HG03432 (cell line): ENCODE results near the gene SLFN12L.
"Not testable (repeated sequence)": the region's sequence is repeated elsewhere in the genome, so short reads cannot be mapped to it uniquely, and the experiment has no call there.

Source experiments
- ATAC-seq: cut with Tn5 transposase; IDR thresholded peaks from one replicate; pipeline ENCODE4 v1.9.1; 2021; ENCODE audit warnings: mild to moderate bottlenecking, moderate library complexity; ENCODE audit not compliant: unreplicated experiment

SLFN12L gene

DNA sequence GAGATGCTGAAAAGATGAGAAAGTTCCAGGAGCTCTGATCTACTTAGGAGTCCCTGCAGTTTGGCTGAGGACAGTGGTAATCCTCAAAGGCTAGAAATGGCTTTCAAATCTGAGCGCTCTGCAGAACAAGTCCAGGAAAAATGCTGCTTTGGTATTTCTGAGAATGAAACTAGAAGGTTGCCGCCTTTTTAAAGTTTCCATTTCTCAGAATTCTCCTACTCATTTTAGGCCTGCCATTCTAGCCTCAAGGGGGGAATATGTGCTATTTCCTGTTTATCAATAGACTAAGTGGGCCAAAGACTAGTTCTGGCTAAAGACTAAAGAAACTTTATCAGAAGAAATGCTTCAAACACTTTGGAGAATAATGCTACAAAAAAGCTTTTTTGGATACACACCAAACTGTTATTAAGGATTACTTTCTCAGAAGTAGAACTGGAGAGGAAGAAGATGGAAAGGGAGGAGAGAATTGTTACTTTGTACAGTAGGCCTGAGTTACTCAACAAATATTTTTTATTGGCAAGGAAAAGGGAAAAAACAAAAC lies at the start of gene SLFN12L:
SLFN12L (minus strand) TSS at position 78 of the 541 bp plus-strand sequence. CDS start 15,314 bp downstream, outside the sequence.
- no peak for ATAC-seq

DNA sequence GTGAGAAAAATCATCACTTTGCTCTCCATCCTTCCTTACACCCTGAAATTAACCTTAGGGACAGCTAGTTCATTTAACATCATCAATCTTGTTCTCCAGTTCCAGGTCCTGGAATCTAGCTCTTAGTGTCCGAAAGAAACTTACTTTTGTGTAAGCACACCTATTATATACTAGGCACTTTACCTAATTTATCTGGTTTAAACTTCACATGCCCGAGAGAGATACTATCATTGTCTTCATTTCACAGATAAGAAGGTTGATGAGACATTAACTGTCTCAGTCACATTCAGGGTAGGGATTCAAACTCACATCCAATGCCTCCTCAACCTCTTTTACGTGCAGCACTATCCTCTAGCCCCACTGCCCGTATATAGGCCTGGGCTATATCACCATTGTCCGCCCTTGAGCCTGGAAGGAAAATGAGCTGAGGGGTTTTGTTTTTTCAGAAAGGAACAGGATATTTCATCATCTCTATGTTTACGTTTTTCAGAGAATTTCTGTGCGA lies 49.1 kb upstream of the SLFN12L start:
- peak; percentile 13 for ATAC-seq

DNA sequence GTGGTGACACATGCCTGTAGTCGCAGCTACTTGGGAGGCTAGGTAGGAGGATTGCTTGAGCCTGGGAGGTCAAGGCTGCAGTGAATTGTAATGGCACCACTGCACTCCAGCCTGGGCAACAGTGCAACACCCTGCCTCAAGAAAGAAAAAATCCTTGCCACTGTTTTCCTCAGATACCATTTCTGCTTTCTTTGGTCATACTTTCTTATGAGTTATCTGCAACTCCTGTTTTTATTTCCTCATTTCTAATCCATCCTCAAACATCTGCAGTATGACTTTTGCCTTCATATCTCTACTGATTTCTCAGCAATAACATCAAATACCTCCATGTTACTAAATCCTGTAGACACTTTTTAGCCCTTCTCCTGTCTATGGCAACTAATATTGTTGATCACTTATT lies 46.6 kb upstream of the SLFN12L start:
- ATAC-seq: no peak

DNA sequence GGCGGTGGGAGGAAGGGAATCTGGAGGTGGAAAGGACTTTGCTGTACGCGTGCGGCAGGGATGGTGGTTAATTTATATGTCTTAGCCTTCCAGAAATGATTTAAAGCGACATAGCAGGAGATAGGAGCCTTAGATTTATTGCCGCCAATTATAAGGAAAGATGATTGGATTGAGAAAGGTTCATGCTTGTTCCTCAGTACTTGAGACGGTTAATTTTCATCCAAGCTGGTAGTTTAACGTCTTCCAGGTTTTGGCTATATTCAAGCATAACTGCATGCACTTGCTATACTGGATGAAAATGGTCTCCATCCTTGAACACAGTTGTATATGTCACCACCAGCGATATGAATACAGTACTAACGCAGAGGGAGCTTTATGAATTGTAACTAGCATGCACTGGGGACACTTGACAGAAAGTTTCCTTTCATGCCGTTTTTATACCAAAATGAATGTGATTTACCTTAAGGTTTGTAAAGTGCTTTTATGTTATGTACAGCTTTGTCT lies 41.5 kb upstream of the SLFN12L start:
- ATAC-seq: no peak

DNA sequence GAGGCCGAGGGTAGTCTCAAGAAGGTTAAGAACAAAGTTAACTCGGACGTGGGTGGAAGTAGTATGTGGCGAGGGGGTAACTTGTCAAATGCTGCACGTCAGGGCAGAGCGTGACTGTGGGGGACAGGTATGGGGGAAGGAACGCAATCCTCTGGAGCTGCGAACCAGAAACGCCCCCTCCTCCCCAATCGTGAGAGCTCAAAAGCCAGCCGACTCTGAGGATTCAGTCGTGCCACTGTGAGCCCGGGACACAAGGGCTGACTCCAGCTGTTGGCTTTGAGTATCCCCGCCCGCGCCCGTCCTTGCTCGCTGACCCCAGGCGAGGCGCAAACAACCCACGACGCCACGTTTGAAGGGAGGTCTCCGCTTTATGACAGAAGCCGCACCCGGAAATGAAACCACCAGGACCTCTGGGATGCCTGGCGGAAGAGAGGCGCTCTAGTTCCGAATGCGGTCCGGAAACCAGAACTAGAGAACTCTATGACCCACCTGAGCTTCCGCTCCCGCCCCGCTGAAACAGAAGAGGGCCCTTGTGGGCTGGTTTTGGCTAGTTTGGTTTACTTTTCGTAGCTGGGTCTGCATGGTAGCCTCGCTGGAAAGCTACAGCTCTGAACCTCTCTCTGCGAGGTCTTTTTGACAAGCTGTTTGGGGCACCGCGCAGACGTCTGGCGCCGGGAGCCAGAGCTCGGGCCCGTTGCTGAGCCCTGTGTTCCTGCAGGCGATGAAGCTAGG lies 40.9 kb upstream of the SLFN12L start, which contains the start of gene PEX12:
PEX12 (minus strand) TSS at position 375 of the 732 bp plus-strand sequence. CDS start 550 bp downstream, outside the sequence.
- peak; percentile 78 for ATAC-seq

DNA sequence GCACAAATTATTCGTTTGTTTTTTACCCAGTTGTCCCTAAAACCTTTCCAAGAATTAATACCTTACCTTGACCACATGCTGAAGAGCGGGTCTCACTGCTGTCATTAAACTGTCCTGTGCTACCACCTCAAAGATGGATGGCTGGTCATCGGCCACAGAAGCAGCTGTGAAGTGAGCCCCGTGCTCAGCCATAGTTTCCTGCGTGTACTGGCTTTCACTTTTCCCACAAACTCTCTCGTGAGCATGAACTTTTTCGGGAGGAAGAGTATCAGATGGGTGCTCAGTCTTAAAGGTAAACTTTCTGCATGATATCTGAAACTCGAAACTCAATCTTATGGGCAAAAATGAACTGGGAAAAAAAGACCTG lies 40.3 kb upstream of the SLFN12L start:
- no peak for ATAC-seq

DNA sequence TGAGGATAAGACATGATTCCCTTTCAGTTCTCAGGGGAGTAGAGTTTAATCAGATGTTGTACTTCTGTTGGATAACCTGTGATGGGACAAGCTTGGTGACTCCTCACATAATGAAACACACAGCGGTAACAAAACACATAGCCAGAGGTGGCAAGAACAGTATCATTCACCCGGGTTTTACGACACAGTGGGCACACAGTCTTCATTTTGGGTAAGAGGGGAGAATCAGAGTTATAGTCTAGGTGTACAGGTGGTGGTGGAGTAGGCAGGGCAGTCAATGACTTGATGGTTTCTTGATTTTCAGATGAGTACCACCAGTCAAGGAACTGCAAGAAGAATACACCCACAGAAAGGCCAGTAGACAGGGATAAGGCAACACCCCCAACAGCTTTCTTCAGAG lies 38.3 kb upstream of the SLFN12L start:
- ATAC-seq: no peak

DNA sequence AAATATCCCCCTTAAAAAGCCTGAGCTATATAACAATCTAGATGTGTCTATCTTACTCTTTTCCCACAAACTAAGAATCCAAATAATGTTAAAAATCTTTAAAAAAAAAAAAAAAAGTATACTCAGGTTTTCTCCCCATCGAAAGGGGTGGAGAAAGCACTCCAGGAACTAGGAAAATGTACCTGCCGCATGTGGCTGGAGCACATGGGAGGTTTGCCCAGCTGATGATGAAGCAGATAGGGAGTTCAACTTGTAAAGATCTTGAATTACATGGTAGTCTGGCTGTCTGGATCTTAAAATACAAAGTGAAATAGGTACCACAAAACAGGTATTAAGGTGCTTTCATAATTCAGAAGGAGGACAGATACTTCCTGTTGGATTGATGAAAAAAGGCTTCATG lies 31.9 kb upstream of the SLFN12L start:
- ATAC-seq: no peak

DNA sequence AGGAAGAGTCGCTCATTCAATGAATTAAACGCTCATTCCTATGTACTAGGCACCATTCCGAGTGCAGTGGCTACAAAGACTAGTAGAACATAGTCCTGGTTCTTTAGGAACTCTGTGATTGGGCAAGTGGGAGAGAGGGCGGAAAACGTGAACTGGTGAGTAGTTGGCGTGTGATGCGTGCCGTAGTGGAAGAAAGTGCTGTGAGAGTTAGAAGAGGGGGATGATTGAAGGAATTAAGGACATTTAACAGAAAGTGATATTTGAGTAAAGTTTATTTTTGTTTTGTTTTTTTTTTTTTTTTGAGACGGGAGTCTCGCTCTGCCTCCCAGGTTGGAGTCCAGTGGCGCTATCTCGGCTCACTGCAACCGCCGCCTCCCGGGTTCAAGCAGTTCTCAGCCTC lies 31.1 kb upstream of the SLFN12L start:
- no peak for ATAC-seq

DNA sequence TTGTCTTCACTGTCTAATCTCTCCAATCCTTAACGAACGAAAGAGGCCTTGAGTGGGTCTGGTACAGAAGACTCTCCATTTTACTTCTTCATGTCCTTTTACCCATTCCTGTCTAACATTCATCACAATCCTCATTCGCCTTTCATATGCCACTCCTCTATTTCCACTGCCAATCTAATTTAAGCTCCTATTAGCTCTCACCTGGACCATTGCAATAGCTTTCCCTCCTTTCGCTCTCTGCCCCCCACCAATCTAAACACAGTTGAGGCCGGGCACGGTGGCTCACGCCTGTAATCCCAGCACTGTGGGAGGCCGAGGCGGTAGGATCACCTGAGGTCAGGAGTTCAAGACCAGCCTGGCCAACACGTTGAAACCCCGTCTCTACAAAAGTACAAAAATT lies 29.5 kb upstream of the SLFN12L start:
- ATAC-seq: no peak

DNA sequence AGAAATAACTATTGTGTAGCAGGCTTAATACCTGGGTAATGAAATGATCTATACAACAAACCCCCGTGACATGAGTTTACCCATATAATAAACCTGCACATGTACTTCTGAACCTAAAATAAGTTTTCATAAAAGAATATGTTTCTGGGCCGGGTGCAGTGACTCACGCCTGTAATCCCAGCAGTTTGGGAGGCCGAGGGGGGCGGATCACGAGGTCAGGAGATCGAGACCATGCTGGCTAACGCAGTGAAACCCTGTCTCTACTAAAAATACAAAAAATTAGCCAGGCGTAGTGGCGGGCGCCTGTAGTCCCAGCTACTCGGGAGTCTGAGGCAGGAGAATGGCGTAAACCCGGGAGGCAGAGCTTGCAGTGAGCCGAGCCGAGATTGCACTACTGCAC lies 25.7 kb upstream of the SLFN12L start:
- ATAC-seq: not testable (repeated sequence)

DNA sequence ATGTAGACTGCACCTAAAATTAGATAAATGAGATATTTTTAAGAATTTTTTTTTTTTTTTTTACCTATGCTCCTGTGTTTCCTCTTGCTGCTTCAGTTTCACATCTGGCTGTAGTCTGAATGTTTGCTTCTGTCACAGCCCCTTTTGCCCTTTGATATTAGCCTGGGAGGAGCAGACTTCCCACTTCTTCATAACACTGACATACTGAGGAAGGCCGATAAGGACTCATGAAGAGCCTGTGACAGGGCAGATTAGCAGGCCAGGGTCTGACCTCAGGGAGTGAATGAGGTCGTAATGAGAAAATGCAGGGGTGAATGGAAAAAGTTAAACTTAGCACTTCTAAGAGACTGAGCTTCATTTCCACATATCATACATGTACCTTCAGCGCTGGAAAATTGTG lies 23.2 kb upstream of the SLFN12L start, which contains the start of gene SLFN14:
SLFN14 (minus strand) TSS at position 117 of the 400 bp plus-strand sequence. CDS start 2,757 bp downstream, outside the sequence.
- no peak for ATAC-seq

DNA sequence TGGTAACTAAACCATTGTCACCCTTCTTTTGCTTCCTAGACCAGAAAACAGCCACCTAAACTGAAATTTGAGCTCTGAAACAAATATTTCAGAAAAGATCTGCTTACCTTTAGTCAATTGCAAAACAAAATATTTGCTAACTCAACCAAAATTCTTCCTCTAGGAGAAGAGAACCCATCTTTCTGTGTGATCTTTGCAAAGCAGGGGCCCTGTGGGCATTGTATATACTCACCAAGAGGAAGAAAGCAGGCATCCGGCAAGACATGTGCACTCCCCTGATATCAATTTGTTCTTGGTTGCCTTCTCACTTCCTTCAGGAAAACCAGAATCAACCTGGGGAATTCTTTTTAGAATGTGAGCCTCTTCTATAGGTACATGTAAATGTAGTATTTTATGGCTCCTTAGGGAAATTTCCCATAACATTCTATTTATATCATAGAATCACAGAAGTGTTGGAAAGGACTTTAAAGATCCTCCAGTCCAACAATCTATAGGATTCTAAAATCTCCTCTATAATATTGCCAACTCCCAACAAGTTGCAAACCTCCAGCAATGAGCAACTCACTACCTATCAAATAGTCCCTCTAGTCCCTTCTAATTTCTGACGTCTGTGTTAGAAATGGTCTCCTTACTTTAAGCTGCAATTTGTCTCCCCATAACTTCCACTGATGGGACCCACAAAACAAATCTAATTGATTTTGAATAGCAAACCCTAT lies 22.2 kb upstream of the SLFN12L start:
- ATAC-seq: no peak

DNA sequence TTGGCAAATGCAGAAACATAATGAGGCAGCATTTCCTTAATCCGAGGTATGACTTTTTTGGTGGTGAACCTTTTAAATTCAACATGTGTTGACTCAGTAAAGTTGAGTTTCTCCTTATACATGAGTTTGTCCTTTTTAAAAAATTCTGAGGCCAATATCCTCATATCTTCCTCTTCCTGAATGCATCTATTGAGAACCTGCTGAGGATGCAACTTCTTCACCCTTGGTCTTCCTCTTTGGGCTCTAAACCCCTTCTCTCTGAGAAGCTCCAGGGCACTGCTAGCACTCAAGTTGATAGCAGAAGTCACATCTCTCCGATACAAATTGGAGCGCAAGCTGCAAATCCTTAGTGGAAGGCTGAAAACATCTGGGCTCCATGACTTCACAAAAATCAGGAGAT lies 19.9 kb upstream of the SLFN12L start:
- ATAC-seq: no peak

DNA sequence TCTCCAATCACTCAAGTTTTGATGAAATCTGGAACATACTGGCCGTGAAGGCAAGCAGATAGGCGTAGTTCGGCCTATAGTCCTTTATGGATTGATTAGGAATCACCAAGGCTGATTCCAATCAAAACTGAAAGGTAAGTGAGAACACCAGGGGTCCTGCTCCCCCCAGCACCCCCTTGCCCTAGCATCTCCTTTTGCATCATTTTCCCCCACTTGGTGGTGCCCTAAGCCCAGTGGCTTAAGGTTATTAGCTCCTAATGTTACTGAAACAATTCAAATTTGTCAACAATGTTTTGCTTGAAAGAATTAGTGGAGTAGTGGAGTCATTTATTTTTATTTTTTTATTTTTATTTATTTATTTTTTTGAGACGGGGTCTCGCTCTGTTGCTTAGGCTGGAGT lies 18.2 kb upstream of the SLFN12L start:
- no peak for ATAC-seq

DNA sequence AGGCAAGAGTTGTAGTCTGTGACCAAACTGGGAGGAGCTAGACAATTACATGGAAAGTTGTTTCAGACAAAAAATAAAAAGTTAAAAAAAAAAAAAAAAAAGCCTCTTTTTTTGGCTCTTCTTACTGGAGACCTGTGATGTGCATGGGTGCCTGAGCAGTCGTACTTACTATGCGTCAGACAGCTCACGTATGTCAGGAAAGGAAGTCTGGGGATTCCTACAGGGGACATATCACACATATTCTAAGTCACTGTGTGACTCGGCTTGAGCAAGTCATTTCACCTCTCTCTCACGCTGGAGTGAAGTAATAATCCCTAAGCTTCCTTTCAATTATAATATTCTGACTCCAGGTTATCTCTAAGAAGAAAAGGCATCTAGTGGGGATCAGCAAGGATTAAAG lies 17.2 kb upstream of the SLFN12L start:
- no peak for ATAC-seq

DNA sequence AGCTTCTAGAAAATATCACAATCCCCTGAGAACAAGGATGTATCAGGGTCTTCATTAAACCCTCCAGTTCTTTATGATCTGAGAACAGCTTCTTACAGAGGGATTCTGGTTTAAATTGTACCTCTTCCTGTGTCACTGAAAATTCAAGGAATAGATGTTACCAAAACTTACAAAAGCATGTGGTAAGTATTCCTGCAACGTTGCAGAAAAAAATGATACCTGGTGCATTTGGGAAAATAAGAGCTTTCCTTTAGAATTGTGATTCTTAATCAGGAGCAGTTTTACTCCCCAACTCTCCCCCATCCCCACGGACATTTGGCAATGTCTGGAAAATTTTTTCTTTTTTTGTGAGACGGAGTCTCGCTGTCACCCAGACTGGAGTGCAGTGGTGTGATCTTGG lies 15.8 kb upstream of the SLFN12L start:
- ATAC-seq: no peak

DNA sequence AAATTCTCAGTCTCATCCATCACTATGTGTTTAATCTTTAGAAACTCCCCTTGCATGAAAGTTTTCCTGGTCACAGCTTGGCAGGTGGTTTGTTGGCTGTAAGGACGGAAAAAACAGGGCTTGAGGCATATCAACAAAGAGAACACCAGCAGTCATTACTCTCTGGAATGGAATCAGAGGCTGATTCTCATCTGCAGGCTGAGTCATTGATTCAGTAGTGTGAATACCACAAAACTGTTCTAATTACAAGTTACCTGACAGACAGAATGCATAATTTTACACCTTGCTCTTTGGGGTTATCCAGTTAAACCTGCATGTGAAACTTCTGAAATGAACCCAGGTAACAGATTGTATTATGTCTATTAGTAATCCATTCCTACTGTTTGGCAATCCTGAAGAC lies 11.5 kb upstream of the SLFN12L start:
- ATAC-seq: no peak

DNA sequence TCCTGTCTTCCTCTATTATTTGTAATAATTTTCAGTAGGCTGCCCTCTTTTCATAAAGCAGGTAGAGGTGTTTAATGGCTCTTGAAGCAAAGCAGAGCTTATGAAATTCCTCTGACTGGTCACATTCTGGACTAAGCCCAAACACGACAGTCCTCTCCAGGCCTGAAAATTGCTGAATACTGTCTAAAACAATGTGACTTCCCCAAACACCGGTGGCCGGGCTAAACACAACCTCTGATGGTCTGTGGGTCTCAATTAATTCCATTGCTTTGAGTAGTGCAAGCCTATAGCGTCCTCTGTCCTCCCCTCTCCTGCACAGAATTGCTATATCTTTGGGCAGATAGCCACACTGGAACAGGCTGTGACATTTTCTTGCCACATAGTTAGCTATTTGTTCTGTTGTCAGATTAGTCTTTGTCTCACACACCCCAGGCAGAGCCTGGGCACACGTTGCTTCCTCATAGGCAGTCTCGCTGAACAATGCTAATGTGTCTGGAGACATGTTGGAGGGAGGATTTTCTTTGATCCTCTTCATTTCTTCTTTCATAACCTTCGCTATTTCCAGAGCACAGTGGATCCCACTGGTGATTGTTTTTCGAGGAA lies 10.8 kb upstream of the SLFN12L start:
- no peak for ATAC-seq

DNA sequence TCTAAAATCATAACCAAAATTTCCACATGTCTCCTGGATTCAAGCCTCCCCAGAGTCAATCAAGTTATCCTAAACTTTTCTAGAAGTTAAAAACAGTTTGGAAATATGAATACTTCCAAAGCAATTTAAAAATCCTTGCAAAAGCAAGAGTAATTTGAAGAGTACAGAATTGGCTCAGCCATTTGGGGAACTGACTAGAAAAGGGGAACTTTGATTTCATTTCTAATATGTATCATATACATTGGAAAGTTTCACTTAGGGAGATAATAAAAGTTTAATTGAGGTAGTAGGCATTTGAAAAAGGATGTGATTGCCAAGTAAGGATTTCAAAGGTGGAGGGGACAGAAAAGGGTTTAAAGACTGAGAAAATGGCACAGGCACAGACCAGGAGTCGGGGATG lies 9.0 kb upstream of the SLFN12L start:
- no peak for ATAC-seq

DNA sequence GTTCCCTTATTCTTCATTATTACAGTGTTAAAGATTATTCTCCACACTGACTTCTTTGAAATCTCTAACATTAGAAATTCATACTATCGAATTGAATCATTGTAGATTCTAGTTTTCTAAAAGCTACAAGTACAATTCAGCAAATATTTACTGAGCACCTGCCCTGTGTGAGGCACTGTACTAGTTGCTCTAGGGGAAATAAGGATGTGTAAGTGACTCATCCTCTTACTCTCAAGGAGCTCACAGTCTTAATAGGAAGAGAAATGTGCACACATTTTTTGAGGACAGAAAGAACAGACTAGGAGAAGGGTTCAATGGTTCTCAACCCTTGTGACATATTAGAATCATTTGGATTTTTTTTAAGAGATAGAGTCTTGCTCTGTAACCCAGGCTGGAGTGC lies 7.7 kb upstream of the SLFN12L start:
- ATAC-seq: no peak
